HG03159 (cell line): ENCODE measurements around the gene PACS2.
"Not testable (repeated sequence)": the region's sequence is repeated elsewhere in the genome, so short reads cannot be mapped to it uniquely, and the experiment has no call there.

ENCODE experiments used
- ATAC-seq: cut with Tn5 transposase; IDR thresholded peaks from one replicate; pipeline ENCODE4 v1.9.1; 2021; ENCODE audit warnings: mild to moderate bottlenecking, moderate library complexity; ENCODE audit not compliant: unreplicated experiment

The PACS2 gene

GRCh38 chr14:105329411-105330150, 15.0 kb downstream of the PACS2 start:
- no peak for ATAC-seq

- no peak for ATAC-seq
Observed at GRCh38 chr14:105330491-105330895, 15.9 kb downstream of the PACS2 start.

- ATAC-seq = no peak
Observed at GRCh38 chr14:105331575-105332349, 17.2 kb downstream of the PACS2 start.

GRCh38 chr14:105332350-105332874, 17.9 kb downstream of the PACS2 start:
- no peak for ATAC-seq

- no peak for ATAC-seq
Observed at GRCh38 chr14:105333020-105333490, 18.5 kb downstream of the PACS2 start.

- no peak for ATAC-seq
Observed at GRCh38 chr14:105333613-105334364, 19.2 kb downstream of the PACS2 start.

- ATAC-seq = no peak
Observed at GRCh38 chr14:105334383-105335230, 20.1 kb downstream of the PACS2 start.

- not testable (repeated sequence) for ATAC-seq
Observed at GRCh38 chr14:105335231-105335542, 20.6 kb downstream of the PACS2 start.

- ATAC-seq = no peak
Observed at GRCh38 chr14:105335735-105336476, 21.4 kb downstream of the PACS2 start.

GRCh38 chr14:105336477-105337287, 22.1 kb downstream of the PACS2 start:
- ATAC-seq = no peak

GRCh38 chr14:105337433-105337832, 22.9 kb downstream of the PACS2 start:
- ATAC-seq = no peak

GRCh38 chr14:105337966-105338741, 23.6 kb downstream of the PACS2 start:
- ATAC-seq = no peak

- no peak for ATAC-seq
Observed at GRCh38 chr14:105340821-105341733, 26.5 kb downstream of the PACS2 start.

GRCh38 chr14:105343194-105343593, 28.6 kb downstream of the PACS2 start:
- no peak for ATAC-seq

GRCh38 chr14:105346200-105346533, 31.6 kb downstream of the PACS2 start:
- ATAC-seq = no peak

- no peak for ATAC-seq
Observed at GRCh38 chr14:105346876-105347586, 32.5 kb downstream of the PACS2 start.

GRCh38 chr14:105347587-105347968, 33.0 kb downstream of the PACS2 start:
- no peak for ATAC-seq
